Activated CD4-positive, alpha-beta T cell treated with anti-CD3 and anti-CD28 coated beads, Interleukin-2, Interleukin-4, amounts not matched to agents 100 ng/mL and 50 ng/mL, durations not matched to agents 16 hours and 8 hours (primary cell): ENCODE results near the gene PHLDB1.
"Not testable (repeated sequence)": the region's sequence is repeated elsewhere in the genome, so short reads cannot be mapped to it uniquely, and the experiment has no call there.

Source experiments
- DNase-seq: peaks from one replicate; pipeline ENCODE4 v3.0.0-alpha.2; 2020; ENCODE audit warnings: low spot score

The PHLDB1 gene

DNA sequence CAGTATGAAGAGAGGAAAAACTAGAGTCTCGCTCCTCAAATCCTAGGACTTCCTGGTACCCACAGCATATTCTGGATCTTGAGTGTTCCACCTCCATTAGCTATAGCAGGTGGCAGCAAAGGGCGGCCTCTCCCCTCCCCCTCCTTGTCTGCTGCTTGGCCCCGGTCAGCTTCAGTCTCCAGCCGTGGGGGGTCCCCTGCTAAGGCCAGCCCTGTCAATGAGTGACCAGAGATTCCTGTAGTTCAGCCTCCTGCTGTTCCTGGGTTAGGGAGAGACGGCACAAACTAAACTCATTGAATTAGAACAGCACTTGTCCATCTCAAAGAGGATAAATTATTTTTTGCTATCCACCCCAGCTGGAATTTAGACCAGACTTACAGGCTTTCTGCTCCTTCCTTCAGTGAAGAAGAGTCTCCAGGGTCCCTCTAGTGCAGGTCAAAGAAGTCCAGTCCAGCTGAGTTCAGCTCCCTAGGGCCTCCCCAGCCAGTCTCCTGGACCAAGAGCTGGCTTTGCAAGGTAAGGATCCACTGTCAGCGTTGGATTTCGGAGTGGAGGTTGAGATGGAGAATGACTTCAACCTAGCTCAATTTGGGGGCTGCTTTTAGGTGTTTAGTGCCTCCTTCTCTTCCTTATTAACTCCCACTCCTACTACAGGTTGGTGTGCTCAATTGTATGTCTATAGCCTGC lies 1.1 kb upstream of the PHLDB1 start:
- no peak for DNase-seq

DNA sequence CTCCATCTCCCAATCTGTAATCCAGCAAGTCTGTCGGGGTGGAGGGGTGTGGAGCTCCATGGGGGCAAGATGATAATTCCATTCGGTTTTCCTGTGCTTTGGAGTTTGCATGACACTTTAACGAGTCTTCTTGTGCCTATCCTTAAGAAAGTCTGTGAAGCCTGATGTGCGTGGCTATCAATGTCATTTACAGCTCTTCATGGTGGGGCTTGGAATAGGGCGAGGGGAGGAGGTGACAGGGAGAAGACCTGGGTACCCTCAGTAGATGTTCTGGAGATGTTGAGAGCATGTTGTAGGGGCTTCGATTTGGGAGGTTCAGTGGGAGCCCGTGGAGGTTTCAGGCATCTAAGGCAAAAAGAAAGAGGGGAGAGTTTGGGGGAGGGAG lies 579 bp upstream of the PHLDB1 start:
- no peak for DNase-seq

DNA sequence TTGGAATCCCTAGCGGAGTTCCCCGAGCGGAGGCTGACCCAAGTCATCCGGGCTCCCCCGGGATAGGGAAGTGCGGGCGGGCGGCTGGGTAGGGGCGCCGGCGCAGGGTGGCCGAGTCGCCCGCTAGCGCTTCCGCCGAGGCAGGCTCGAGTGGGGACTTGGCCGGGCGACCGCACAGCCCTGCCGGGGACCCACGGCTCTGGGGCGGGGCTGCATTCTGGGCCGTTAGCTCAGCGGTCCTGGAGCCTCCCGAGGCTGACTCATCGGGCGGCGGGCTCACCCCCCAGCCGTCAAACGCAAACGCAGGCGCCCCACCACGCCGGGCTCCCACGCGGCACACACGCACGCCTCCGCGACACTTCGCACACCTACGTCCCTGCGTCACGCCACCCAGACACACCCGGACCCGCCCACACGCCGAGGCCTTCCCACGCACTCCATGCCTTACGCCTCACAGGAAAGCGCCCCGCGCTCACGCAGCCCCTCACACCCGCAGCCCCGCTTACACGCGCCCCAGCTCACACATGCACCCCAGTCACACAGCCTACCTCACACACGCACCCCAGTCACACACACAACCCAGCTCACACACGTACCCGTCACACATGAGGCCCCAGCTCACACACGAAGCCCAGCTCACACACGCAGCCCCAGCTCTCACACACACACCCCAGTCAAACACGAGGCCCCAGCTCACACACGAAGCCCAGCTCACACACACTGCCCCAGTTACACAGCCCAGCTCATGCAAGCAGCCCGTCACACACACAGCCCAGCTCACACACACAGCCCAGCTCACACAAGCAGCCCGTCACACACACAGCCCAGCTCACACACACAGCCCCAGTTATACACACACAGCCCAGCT lies 1.2 kb downstream of the PHLDB1 start:
- peak; percentile 53 for DNase-seq

DNA sequence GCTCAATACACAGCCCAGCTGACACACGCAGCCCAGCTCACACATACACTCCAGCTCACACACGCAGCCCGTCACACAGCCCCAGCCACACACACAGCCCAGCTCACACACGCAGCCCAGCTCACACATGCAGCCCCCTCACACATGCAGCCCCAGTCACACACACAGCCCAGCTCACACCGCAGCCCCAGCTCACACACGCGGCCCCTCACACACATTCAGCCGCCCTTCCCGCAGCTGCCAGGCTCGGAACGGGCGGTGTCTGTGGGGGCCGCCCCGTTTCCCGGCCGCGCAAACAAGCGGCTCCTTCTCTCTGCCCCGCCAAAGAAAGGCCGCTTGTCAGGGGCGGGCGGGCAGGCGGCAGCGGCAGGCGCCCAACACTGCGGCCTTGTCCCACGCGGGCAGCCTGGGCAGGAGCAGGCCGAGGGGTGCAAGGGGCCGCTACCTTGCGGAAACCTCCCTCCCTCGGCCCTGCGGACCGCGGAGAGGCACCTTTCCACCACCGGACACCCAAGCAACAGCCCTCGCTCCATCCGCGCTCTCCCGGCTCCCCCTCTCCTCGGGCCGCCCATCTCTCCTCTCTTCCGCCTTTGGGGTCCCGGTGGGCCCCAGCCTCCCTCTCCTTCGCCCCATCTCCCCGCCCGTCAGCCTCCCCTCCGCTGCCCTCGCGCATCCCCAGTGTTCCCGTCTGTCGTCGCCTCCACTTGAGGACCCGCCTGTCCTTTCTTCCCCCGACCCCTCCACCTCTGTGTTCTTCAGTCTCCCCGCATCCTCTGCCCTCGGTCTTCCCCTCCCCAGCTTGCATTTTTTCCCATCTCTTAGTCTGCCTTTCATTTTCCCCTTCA lies 2.2 kb downstream of the PHLDB1 start:
- DNase-seq = no peak

DNA sequence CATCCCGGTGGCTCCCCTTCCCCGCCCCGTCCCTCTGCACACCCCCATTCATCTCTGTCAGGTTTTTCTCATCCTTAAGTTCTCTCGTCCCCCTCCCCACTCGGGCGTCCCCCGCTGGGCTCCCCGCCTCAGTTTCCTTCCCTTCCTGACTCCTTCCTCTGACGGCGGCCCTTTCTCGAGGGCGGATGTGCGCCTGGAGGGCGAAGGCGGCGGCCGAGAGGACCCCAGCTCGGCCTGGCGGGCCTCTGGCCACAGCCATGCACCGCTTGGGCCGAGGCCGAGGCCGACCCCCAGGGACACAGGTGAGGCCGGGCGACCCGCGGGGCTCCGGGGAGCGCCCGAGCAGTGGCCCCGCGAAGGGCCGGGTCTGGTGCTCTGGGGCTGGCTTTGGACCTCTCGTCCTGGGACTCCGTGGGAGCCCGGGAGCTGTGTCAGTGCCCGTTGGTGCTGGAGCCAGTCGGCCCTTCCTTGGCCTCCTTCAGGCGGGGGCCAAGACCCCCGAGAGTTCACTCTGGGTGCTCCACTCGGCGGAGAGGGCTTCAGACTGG lies 2.9 kb downstream of the PHLDB1 start:
- DNase-seq = no peak

DNA sequence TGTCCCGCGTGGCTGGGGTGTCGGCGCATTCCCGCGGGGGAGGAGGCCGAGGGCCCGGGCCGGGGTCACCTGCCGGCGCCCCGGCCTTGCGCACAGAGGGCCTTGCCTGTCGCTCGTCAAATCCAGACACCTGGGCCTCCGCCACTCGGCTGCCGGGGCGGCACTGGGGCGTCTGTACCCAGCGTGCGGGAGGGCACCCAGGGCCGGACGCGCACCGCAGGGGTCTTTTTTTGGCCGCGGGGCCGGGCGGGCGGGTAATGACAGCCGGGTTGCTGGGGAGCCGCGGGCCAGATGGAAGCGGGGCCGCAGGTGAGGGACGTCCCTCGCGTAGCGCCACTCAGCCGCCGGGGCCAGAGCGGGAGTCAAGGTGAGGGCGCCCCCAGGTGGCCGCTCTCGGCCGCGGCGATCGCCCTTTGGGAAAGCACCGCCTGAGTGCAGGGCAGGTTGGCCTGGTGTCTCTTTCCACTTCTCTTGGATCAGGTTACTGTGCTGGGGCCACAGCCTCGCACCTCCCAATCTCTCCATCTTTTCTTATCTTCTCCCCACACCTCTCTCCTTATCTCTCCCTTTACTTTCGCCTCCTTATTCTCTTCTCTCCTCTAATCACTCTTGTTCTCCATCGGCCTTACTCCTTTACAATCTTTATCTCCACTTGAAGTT lies 3.5 kb downstream of the PHLDB1 start:
- DNase-seq = peak; percentile 83

DNA sequence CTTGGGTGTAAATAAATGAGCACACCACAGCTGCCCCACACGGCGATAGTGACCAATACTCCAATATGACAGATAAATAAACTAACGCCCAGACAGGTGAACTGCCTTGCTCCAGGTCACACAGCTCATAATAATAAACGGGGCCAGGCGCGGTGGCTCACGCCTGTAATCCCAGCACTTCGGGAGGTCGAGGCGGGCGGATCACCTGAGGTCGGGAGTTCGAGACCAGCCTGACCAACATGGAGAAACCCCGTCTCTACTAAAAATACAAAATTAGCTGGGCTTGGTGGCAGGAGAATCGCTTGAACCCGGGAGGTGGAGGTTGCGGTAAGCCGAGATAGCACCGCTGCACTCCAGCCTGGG lies 4.0 kb downstream of the PHLDB1 start:
- not testable (repeated sequence) for DNase-seq

DNA sequence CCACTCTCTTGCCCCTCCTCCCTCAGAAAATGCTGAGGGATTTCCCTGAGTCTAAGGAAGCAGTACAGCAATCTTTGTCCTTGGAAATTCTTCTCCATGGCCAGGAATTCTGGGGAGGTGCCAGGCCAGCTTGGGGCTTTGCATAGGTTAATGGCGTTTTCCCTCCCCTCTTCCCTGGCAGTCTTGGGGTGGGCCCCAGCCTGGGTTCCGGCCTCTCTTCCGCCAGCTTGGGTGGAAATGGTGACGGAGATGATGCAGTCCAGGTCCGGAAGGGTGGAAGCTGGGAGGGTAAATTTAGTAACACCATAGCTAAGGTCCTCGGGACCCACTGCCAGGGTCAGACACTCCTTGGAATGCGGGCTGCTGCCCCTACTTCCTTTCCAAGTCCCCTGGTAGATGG lies 5.0 kb downstream of the PHLDB1 start:
- no peak for DNase-seq

DNA sequence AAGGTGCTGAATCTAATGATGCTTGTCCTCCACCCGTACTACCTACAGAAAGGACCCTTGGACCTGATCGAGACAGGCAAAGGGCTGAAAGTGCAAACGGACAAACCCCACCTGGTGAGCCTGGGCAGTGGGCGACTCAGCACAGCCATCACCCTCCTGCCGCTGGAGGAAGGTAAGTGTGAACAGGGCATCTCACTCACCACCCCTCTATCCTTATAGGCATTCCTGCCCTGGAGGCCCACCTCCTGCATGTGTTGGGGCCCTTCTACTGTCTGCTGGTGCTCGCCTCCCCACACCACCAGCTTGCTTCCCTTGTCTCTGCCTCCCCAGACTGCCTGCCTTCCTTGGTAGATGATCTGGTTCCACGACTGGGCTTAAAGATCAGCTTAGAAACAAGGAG lies 7.1 kb downstream of the PHLDB1 start:
- no peak for DNase-seq

DNA sequence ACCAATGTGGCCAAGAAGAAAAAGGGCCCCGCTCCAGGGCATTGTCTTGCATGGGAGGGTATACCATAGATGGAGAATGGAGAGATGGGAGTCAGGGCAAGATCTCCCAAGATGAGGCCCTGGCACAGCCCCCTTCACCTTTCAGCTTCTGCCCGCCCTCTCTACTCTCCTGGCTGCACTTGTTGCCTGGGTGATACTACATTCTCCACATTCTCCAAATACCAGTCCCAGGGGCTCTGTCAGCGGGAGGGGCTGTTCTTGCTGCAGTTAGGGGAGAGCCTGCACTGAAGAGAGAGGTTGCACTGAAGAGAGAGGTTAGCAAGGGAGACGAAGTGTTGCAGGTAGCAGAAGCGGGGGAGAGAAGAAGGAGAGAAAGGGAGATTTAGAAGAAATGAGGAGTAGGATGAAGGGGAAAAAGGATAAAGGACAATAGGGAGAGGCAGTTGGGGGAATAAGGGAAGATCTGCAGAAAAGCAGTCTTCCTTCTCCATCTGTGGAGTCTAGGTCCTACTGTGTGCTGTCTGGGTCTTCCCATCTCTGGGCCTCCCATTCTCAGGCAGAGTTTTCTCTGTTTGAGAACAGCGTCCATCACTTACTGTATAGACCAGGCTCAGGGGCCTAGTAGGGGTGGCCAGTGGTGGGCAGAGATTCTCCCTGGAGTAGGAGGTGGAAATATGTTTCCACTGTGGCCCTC lies 8.0 kb downstream of the PHLDB1 start:
- DNase-seq = no peak

DNA sequence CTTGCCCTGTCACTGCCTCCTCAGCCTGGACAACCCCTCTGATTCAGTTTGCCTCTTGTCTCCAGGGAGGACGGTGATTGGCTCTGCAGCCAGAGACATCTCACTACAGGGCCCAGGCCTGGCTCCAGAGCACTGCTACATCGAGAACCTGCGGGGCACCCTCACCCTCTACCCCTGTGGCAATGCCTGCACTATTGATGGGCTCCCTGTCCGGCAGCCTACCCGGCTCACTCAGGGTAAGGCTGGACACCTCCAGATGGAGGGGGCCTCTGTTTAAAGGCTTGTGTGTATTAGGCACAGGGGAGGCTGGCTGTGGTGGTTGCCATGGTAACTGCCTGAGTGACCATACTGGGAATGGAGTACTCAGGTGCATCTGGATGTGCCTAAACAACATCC lies 8.6 kb downstream of the PHLDB1 start:
- no peak for DNase-seq

DNA sequence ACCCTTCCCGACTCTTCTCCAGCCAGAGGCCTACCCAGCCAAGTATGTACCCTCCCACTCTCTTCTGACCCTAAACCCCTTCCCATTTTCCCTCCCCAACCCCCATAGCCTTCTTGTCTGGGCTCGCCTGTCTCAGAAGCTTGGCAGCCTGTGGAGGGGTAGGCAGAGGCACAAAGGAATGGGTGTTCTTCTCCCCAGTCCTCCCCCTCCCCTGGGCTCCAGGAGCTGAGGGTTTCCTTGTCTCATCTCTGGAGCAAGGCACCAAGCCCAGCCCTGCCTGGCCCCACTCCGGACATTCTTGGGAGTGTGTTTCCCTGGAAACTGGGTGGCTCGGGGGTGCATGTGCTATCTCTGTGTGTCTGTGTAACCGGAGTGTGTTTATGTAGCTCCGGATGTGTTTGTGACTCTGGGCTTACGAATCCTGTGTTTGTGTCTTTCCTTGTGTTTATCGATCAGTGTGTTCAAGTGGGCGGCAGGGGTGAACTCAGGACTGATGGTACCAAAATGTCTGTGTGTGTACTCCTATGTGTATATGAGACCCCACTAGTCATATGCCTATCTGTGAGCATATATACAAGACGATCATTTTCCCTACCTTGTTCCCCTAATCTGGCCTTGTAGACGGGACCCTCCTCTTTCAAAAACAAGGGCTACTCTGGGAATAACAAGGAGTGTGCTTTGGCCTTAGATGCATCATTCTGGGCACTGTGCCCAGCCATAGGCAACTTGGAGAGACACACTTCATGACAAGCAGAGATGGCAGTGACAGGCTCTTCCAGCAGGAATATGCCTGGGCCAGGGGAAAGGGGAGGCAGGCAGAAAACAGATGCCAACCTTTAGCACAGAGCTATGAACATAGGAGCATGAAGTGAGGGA lies 10.9 kb downstream of the PHLDB1 start:
- no peak for DNase-seq

DNA sequence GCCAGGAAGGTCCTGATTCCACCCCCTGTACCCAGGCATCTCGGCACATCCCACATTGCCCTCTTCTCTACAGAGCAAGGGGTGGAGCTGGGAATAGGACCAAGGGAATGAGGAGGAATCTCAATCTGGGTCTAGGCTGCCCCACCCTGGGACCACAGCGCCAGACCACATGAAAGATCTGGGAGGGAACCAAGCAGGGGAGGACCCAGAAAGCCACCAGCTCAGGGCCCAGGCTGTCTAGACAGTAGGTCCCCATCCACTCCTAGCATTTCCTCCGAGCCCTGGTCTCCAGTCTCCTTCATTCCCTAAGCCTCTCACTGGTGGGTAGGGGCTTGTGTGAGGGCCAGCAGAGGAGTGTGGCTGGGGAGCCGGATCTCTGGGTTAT lies 11.6 kb downstream of the PHLDB1 start:
- DNase-seq = no peak

DNA sequence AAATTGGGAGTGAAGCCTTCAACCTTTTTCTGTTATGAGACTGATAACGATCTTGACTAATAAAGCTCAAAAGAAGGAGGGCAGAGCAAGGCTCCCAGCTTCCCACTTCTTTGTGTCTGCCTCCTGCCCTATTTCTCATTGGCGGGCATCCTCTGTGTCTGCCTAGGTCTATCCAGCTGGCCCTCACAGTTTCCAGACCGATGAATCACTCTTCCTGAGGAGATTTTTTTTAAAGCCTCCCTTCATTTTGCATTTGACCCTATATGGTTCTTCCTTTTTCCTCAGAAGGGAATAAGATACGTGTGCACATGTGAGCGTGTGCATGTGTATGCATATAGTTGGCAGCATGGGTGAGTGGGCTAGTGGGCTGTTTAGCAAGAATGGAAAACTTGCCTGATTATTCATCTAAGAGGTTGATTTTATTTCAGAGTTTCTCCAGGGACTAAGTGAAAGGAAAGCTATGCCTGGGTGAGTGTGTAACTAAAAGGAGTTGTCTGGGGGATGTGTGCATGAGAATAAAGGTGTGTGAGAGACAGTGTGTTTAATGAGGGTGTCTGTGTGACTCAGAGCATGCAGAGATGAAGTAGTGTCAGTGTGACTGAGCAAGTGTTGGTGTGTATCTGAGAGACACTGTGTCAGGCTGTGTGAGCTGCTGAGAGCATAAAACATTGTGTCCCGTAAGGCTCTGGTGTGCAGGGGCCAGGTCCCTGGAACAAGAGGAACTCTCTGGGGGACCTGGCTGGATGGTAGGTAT lies 12.2 kb downstream of the PHLDB1 start:
- DNase-seq = no peak

DNA sequence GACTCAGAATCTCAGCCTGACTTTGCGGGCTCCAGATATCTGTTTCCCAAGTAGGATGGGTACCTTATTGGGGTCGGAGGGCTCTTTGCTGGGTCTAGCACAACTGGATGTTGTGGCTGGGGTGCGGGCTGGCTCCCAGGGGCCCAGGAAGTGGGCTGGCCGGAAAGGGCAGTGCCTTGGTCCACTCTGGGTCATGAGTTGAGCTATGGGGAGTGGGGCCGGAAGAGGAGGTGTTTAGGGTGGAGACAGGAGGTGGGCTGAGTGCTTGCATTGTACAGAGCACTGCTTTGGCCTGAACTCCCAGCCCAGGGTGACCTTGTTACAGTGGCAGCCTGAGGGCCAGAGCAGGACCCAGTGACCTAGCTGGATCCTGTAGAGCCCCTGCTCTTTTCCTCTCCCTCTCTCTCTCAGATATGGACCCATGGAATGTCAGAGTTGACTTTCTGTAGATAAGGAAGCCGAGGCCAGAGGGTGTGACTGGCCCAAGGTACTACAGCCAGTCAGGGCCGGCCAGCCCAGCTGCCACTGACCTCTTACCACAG lies 13.2 kb downstream of the PHLDB1 start:
- DNase-seq = no peak

DNA sequence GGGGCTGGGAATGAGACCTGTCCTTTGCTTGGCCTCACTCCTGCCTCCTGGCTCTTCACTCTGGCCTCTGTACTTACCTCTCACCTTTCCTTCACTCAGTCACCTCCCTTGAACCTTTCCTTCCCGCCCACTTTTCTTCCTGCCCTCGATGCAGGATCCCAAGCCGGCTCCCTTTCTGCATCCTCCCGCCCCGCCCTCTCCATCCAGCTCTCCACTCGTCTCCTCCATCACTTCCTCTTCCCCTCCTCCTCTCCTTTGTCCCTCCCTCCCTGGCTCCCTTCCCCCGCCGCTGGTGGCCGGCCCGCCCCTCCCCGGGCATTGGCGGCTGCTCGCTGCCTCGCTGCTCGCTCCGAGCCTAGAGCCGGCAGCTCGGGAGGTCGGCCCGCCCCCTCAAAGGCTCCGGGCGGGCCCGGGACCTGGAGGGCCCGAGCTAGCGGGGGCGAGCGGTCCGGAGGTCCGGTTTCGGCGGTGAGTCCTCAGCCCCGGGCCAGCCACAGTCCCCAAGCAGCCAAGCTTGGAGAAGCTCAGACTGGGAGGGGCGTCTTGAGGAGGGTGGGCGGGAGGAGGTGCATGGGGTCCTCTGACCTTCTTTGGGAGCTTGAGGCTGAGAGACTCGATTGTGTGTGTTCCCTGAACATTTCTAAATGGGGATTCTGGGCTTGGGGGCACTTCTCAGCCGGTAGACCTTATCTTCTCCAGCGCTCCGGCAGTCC lies 13.8 kb downstream of the PHLDB1 start:
- DNase-seq = no peak

DNA sequence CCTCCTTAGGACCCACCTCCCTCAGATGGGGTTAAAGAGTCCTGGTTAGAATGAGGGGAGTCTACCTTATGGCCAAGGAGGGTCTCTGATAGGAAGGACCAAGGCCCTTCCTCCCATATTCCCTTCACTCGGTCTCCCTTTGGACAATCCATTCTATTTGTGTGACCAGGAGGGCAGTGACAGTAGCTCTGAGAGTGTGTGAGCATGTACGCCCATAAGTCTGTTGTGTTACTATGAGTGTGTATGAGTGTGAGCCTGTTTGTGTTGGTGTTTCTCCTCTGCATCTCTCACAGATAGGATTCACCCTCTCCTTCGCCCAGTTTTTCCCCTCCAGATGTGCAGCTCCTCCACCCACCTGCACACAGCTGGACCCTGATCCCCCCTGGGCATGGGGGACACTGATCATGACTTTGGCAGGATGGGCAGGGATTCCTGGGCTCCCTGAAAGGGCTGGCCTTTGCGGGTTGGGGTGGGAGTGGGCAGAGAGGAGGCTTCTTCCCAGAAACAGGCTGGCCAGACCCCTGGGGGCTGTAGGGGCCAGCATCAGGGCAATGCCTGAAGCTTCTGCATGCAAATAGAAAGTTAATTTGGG lies 14.5 kb downstream of the PHLDB1 start:
- no peak for DNase-seq
